GM19043 (cell line): Measurements from ENCODE around the gene ZNF433.
"Not testable (repeated sequence)": the region's sequence is repeated elsewhere in the genome, so short reads cannot be mapped to it uniquely, and the experiment has no call there.

Experiments used
- ATAC-seq: cut with Tn5 transposase; IDR thresholded peaks from one replicate; pipeline ENCODE4 v1.9.1; 2021; ENCODE audit warnings: low read depth; ENCODE audit not compliant: unreplicated experiment

ZNF433 gene

DNA sequence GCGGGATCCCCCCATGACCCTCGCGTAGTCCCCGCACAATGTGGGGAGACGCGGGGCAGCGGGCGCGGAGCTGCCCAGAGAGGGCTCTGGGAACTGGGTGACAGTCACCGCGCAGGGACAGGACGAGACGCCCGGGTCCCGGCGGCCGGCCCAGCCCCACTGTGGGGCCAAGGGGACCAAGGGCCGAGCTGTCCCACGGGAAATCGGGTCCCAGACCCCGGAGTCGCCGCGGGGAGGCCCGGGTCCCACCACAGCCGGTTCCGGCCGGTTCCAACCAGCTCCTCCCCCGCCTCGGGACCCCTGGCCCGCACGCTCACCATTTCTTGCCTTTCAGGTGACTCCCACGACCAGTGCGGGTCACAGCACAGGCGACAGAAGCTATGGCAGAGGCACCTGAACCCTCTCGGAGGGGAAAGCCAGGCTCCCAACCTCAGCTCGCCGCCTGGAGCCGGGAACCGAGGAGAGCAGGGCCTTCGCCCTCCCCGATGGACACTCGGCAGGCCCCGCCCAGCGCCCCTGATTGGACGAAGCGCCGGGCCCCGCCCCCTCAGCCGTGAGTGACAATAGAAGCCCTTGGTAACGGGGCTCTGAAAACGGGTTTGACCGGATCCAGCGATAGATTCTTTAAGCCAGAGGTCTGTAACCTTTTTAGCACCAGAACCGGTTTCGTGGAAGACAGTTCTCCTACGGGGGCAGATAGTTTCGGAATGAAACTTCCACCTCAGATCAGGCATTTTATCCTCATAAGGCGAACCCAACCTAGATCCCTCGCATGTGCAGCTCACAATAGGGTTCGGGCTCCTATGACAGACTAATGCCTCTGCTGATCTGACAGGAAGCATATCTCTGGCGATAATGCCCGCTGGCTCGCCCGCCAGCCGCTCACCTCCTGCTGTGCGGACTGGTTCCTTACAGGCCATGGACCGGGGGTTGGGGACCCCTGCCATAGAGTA, at the start of gene ZNF433:
Gene ZNF433, minus strand, starts transcription at position 460 of the 953 bp plus-strand sequence. Its CDS starts 140 bp downstream, at position 320.
- no peak for ATAC-seq

DNA sequence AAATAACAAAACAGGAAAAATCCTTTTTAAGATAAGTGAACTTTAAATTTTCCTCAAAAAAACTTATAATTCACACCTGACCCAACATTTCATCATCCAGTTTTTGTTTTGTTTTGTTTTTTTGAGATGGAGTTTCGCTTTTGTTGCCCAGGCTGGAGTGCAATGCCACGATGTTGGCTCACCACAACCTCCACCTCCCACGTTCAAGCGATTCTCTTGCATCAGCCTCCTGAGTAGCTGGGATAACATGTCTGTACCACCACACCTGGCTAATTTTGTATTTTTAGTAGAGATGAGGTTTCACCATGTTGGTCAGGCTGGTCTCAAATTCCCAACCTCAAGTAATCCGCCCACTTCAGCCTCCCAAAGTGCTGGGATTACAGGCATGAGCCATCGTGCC, 47.9 kb upstream of the ZNF433 start:
- not testable (repeated sequence) for ATAC-seq

DNA sequence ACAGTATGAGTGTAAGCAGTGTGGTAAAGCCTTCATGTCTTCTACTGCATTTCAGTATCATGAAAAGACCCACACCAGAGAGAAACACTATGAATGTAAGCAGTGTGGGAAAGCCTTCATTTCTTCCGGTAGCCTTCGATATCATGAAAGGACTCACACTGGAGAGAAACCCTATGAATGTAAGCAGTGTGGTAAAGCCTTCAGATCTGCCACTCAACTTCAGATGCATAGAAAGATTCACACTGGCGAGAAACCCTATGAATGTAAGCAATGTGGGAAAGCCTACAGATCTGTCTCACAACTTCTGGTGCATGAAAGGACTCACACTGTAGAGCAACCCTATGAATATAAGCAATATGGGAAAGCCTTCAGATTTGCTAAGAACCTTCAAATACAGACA, 41.9 kb upstream of the ZNF433 start:
- no peak for ATAC-seq

DNA sequence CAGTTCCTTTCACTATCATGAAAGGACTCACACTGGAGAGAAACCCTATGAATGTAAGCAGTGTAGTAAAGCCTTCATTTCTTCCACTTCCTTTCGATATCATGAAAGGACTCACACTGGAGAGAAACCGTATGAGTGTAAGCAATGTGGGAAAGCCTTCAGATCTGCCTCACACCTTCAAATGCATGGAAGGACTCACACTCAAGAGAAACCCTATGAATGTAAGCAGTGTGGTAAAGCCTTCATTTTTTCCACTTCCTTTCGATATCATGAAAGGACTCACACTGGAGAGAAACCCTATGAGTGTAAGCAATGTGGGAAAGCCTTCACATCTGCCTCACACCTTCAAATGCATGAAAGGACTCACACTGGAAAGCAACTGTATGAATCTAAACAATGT, 40.9 kb upstream of the ZNF433 start:
- ATAC-seq: not testable (repeated sequence)

DNA sequence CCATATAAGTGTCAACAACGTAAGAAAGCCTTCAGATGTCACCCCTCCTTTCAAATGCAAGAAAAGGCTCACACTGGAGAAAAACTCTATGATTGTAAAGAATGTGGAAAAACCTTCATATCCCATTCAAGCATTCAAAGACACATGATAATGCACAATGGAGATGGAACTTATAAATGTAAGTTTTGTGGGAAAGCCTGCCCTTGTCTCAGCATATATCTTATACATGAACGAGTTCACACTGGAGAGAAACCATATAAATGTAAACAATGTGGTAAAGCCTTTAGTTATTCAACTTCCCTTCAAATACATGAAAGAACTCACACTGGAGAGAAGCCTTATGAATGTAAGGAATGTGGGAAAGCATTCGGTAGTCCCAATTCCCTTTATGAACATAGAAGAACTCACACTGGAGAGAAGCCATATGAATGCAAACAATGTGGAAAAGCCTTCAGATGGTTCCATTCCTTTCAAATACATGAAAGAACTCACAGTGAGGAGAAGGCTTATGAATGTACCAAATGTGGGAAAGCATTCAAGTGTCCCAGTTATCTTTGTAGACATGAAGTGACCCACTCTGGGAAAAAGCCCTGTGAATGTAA, 40.2 kb upstream of the ZNF433 start:
- ATAC-seq: no peak

DNA sequence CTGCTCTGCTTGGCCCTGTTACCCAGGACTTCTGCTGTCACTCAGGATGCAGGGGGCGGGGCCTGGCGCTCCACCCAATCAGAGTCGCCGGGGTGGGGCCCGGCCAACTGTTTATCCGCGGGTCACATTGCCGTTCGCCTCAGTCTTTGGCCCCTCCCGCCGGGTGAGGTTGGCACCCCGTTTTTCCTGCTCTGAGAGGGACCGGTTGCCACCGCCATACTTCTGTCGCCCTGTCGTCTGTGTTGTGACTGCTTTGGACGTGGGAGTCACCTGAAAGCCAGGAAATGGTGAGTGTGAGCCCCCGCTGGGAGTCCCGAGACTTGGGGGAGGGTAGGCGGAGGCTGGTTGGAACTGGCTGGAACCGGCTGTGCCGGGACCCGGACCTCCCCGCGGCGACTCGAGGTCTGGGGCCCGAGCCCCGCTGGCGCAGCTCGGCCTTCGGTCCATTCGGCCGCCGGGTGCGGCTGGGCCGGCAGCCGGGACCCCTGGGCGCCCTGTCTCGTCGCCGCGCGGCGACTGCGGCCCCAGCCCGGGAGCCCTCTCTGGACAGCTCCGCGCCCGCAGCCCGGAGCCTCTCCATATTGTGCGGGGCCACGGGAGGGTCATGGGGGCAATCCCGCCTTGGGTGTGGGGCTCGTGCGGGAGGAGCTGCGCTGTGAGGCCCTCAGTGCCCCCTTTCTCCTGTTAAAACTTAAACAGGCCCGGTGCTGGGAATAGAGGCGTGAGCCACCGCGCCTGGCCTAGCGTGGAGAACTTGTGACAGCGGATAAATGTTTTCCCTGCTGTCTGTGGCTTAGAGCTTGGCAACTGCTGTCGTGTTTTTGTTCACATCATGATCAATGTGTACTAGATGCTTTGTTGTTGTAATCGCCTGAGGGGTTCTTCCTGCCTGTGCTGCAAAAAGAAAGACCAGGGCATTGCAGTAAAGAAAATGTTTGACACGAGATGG, 29.4 kb upstream of the ZNF433 start, which contains the start of gene ZNF844:
Gene ZNF844, plus strand, starts transcription at position 142 of the 949 bp plus-strand sequence. Its CDS starts 143 bp downstream, at position 285.
- ATAC-seq: no peak

DNA sequence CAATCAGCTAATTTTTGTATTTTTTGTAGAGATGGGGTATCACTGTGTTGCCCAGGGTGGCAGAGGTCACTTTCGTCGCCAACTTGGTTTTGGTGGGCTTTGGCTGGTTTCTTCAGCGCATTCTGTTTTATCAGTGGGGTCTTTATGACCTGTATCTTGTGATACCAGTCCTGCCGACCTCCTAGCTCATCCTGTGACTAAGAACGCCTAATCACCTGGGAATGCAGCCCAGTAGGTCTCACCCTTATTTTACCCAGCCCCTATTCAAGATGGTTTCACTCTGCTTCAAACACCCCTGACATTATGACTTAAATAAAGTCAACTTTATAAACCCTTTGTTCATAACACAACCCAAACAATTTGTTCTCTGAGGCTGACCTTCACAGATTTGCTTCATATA, 20.3 kb upstream of the ZNF433 start:
- no peak for ATAC-seq

DNA sequence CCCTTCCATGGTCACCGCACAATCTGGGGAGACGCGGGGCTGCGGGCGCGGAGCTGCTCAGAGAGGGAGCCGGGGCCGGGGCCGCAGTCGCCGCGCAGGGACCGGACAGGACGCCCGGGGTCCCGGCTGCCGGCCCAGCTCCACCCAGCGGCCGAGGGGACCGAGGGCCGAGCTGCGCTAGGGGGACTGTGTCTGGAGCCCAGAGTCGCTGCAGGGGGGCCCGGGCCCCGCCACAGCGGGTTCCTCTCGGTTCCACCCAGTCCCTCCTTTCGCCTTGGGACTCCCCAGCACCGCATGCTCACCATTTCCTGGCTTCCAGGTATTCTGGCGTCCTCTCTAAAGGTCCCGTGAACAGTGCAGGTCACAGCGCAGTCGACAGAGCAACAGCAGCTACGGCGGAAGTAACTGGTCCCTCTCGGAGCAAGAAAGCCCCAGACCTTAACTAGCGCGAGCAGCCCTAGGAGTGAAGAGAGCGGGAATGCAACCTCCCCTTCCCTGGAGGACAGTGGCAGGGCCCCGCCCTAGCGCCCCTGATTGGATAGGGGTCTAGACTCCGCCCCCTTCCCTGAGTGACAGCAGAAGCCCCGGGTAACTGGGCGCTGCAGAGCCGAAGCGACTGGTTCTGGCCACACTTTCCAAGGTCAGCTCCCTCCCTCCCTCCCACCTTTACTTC, 17.2 kb upstream of the ZNF433 start, which contains the start of gene ZNF878:
Gene ZNF878, minus strand, starts transcription at position 465 of the 673 bp plus-strand sequence. Its CDS starts 160 bp downstream, at position 305.
- ATAC-seq: peak; percentile 84

DNA sequence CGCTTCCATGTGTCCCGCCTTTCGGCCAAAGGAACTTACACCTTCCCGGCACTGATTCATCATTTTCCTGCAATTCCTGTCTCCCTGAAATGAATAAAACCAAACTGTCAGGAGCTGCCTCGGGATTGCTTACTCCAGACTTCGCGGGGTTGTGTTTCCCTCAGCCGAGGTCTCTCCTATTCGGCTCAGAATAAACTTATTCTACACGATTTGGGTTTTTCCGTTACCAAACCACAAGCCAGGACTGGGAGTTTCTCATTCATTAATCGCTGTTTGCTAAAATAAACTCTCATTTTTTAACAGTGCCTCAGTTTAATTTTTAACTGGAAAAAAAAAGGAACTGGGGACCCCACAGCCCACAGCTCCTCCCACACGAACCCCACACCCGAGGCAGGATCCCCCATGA, 16.6 kb upstream of the ZNF433 start:
- no peak for ATAC-seq

DNA sequence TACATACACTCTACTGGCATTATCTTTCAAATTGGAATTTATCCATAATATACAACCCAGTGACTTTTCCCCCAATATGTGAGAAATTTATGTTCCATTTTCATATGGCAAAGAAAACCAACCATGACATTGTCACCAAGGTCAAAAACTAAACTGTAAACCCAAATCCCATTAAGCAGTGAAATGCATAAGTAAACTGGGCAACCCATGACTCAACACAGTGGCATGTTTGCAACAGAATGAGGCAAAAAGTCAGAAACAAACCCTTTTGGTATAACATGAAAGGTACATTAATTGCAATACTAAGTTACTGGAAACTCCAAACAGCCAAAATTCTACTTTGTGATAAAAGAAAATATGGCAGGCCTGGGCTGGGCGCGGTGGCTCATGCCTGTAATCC, 12.4 kb upstream of the ZNF433 start:
- no peak for ATAC-seq

DNA sequence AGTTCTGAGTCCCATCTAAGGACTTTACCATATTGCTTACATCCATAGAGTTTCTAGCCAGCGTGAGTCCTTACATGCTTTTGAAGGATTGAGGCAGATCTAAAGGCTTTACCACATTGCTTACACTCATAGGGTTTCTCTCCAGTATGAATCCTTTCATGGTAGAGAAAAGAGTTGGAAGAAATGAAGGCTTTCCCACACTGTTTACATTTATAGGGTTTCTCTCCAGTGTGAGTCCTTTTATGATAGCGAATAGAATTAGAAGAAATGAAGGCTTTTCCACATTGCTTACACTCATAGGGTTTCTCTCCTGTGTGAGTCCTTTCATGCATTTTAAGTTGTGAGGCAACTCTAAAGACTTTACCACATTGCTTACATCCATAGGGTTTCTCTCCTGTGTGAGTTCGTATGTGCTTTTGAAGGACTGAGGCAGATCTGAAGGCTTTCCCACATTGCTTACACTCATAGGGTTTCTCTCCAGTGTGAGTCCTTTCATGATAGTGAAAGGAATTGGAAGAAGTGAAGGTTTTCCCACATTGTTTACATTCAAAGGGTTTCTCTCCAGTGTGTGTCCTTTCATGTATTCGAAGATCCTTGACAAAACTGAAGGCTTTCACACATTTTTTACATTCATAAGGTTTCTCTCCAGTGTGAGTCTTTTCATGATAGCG, 8.4 kb upstream of the ZNF433 start:
- no peak for ATAC-seq

DNA sequence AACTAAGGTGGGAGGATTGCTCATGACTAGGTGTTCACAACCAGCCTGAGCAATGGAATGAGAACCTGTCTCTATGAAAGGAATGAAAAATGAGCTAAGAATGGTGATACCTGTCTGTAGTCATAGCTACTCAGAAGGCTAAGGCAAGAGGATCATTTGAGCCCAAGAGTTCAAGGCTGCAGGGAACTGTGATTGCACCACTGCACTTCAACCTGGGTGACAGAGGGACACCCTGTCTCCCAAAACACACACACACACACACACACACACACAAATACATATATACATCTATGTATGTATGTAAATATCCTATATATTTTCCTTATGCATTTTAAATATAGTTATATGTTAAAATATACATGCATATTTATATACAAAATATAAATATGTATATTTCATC, 7.4 kb upstream of the ZNF433 start:
- ATAC-seq: no peak

DNA sequence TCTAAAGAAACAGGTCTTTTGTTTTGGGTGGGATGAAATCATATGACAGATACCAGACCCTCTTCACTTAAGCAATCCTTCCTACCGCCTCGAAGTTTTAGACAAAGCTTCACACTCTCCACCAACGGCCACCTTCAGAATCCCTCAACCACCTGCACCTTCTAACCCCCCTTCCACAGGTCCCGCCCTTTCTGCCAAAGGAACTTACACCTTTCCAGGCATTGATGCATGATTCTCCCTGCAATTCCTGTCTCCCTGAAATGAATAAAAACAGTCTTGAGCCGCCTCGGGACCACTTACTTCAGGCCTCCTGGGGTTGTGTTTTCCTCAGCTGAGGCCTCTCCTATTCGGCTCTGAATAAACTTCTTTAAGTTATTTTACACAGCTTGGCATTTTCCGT, 859 bp downstream of the ZNF433 start:
- no peak for ATAC-seq

DNA sequence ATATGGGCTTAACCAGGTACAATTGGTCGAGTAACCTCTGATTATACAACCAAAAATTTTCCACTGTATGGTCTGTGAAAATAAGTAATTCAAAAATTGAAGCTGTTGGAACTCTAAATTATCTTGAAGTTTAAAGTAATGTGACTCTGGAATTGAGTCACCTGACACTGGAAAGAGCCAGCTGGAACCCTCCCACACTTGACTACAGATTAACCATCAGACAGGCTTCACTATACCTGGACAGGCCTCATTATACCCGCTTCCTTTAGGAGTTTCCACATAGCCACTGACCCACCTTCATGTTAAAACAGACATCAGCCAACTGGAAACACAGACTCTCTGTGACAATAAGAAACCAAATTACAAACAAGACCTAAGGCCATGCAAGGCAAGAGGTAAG, 1.3 kb downstream of the ZNF433 start:
- no peak for ATAC-seq

DNA sequence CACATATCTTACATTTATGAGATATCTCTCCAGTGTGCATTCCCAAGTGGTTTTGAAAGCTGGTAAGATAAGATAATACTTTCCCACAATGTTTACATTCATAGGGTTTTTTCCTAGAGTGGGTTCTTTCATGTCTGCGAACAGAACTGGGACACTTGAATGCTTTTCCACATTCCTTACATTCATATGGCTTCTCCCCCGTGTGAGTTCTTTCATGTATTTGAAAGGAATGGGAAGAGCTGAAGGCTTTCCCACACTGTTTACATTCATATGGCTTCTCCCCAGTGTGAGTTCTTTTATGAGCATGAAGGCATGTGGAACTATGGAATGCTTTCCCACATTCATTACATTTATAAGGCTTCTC, 19.7 kb downstream of the ZNF433 start:
- ATAC-seq: no peak

DNA sequence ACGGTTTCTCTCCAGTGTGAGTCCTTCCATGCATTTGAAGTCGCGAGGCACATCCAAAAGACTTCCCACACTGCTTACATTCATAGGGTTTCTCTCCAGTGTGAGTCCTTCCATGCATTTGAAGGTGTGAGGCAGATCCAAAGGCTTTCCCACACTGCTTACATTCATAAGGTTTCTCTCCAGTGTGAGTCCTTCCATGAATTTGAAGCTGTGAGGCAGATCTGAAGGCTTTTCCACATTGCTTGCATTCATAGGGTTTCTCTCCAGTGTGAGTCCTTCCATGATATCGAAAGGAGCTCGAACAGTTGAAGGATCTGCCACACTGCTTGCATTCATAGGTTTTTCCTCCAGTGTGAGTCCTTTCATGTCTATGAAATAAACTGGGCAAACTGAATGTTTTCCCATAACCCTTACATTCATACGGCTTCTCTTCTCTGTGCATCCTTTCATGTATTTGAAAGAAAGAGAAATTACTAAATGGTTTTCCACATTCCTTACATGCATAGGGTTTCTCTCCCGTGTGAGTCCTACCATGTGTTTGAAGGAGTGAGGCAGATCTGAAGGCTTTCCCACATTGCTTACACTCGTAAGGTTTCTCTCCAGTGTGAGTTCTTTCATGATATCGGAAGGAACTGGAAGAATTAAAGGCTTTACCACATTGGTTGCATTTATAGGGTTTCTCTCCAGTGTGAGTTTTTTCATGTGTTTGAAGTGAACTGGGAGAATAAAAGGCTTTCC, 20.3 kb downstream of the ZNF433 start:
- no peak for ATAC-seq

DNA sequence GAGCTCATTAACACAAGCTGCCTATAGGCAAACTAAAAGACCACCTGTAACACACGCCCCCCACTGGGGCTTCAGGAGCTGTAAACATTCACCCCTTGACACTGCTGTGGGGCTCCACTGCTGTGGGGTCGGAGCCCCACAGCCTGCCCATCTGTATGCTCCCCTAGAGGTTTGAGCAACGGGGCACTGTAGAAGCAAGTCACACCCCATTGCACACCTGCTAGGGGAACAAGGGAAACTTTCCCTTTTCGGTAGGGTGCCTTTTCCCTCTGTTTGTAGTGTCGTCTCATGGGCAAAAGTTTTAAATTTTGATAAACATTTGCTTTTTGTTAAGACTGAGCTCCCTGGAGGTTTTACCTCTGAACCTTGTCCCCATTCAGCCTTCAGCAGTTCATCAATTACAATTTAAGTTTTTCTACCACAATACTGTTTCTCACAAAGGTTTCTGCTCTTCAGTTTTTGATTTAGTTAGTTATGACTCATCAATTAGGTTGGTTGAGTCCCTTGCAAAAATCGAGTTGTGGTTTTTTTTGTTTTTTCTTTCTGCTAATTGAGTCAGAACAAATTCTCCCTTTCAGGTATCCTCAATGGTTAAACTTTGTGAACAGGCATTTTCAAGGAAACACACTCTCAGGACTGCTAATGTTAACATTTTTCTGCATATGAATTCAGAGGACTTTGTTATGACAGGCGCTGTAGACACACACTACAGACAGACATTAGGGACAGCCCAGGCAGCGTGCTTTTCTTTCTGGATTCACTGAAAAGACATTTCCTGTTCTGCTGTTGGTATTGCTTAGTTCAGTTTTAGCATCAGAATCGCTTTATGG, 35.1 kb downstream of the ZNF433 start:
- no peak for ATAC-seq

DNA sequence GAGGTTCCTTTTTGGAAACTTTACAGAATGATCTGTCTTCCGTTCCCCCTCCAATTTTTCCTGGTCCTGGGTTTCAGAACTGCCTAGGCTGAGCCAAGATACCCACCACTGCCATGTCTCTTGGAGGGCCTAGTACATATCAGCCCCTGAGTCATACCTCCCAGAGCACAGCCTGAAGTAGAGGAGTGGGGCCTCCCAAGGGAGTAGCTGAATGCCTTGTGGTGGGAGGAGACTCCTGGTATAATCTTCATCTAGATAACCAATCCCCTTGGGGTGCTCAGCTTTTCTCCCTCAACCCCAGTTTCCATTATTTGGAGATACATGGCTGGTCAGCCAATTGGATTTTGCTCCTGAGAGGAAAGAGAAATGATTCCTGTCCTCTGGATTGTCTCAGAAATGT, 40.3 kb downstream of the ZNF433 start:
- ATAC-seq: no peak
